ENCODE results near the gene SGMS1. TPM values are rescaled to one million over a fixed set of nuclear protein-coding genes. Genes with fewer than 3 reads are reported as not detected.

Gene SGMS1
- total RNA-seq, 1 experiment from 2014 or later: 20.4 TPM

- Histone ChIP-seq H4K5ac (ENCODE audit: insufficient read length, low read depth, low read length) (no peak overlapping the region), H3K14ac (ENCODE audit: insufficient read depth, low read length) (no peak overlapping the region), H4K20me1 (ENCODE audit: control insufficient read depth, insufficient read depth, insufficient read length) (no peaks in the 10 kb centered on the region), H3K79me1 (ENCODE audit: insufficient read depth, low read depth, low read length, poor library complexity, severe bottlenecking) (no peaks in the 10 kb centered on the region), H2BK120ac (ENCODE audit: low read depth, low read length, poor library complexity, severe bottlenecking) (no peak overlapping the region), H3K9ac (ENCODE audit: extremely low read depth, insufficient read length, low read length) (no peak overlapping the region), H4K8ac (replicated peaks; ENCODE audit: insufficient read length, low read depth, low read length) (no peak overlapping the region), H3K27ac (ENCODE audit: insufficient read length, low read depth, low read length) (no peak overlapping the region), H3K4ac (ENCODE audit: low read depth, low read length) (no peak overlapping the region), H3K9me3 (ENCODE audit: control insufficient read depth, low read depth, low read length) (no peaks in the 10 kb centered on the region), H2BK5ac (ENCODE audit: insufficient read length, low read length) (no peak overlapping the region), H3K23me2 (ENCODE audit: insufficient read length, low read depth, low read length, poor library complexity, severe bottlenecking) (no peaks in the 10 kb centered on the region), H2BK20ac (ENCODE audit: low read depth, low read length, poor library complexity, severe bottlenecking) (no peak overlapping the region), H3K27me3 (ENCODE audit: insufficient read depth, low read length) (no peaks in the 10 kb centered on the region), H2BK15ac (ENCODE audit: low read depth, low read length) (no peak overlapping the region), H3T11ph (ENCODE audit: low read length) (no peak overlapping the region), H3K4me2 (ENCODE audit: insufficient read depth, insufficient read length, low read length) (no peak overlapping the region), H3K4me1 (ENCODE audit: insufficient read depth, low read length) (no peaks in the 10 kb centered on the region; the same call in 1 of the 2 replicates), H3K79me2 (ENCODE audit: insufficient read depth, low read length) (no peaks in the 10 kb centered on the region), H3K23ac (ENCODE audit: insufficient read length, low read depth, low read length) (no peak overlapping the region), H2AK5ac (ENCODE audit: insufficient read length, low read length) (no peak overlapping the region), H3K56ac (ENCODE audit: insufficient read length, low read depth, low read length) (no peak overlapping the region), H2AFZ (ENCODE audit: low read length) (no peak overlapping the region), H3K18ac (ENCODE audit: insufficient read length, low read depth, low read length) (no peak overlapping the region), H4K91ac (ENCODE audit: insufficient read length, low read depth, low read length) (no peak overlapping the region), H2BK12ac (ENCODE audit: insufficient read length, low read depth, low read length) (no peak overlapping the region)
- peaks cover 0 to 3% of the 10 kb centered on the region in 2 experiments; a peak in 2 of 4 replicates for H3K4me1 Mint-ChIP-seq
- no peaks in the 10 kb centered on the region for H3K36me3 Mint-ChIP-seq (ENCODE audit: insufficient read depth in 1 of 3, low read depth in 3 of 3)
- H3K4me3 Mint-ChIP-seq: no peak overlapping the region
- DNase-seq: no peak
- H3K9me3 Mint-ChIP-seq: no peaks in the 10 kb centered on the region
- no peaks in the 10 kb centered on the region for H3K27me3 Mint-ChIP-seq (ENCODE audit: low read depth)
- TF ChIP-seq, protein P1, sequence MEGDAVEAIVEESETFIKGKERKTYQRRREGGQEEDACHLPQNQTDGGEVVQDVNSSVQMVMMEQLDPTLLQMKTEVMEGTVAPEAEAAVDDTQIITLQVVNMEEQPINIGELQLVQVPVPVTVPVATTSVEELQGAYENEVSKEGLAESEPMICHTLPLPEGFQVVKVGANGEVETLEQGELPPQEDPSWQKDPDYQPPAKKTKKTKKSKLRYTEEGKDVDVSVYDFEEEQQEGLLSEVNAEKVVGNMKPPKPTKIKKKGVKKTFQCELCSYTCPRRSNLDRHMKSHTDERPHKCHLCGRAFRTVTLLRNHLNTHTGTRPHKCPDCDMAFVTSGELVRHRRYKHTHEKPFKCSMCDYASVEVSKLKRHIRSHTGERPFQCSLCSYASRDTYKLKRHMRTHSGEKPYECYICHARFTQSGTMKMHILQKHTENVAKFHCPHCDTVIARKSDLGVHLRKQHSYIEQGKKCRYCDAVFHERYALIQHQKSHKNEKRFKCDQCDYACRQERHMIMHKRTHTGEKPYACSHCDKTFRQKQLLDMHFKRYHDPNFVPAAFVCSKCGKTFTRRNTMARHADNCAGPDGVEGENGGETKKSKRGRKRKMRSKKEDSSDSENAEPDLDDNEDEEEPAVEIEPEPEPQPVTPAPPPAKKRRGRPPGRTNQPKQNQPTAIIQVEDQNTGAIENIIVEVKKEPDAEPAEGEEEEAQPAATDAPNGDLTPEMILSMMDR (conservative IDR thresholded peaks at IDR 0.05): no peak
- no peak overlapping the region for H3K27ac Mint-ChIP-seq
Measured at GRCh38 chr10:50645236-50645635, 21.5 kb upstream of the SGMS1 start.
